GM19372 (cell line): ENCODE data around the gene RASGEF1B.

Source experiments
- ATAC-seq: cut with Tn5 transposase; IDR thresholded peaks from one replicate; pipeline ENCODE4 v1.9.1; 2021; ENCODE audit warnings: mild to moderate bottlenecking, low read depth, moderate library complexity; ENCODE audit not compliant: unreplicated experiment

The RASGEF1B gene

GRCh38 chr4:81405900-81406401, 65.8 kb downstream of the RASGEF1B start:
- peak; percentile 87 for ATAC-seq

GRCh38 chr4:81404741-81405140, 67.0 kb downstream of the RASGEF1B start:
- no peak for ATAC-seq

- ATAC-seq: no peak
Measured at GRCh38 chr4:81404294-81404693, 67.4 kb downstream of the RASGEF1B start.

- no peak for ATAC-seq
Measured at GRCh38 chr4:81399306-81400086, 72.2 kb downstream of the RASGEF1B start.

GRCh38 chr4:81398379-81398778, 73.3 kb downstream of the RASGEF1B start:
- no peak for ATAC-seq

GRCh38 chr4:81397635-81398034, 74.1 kb downstream of the RASGEF1B start:
- ATAC-seq: no peak

- ATAC-seq: no peak
Measured at GRCh38 chr4:81395239-81395638, 76.5 kb downstream of the RASGEF1B start.

- no peak for ATAC-seq
Measured at GRCh38 chr4:81392164-81392563, 79.5 kb downstream of the RASGEF1B start.

- ATAC-seq: no peak
Measured at GRCh38 chr4:81389720-81390119, 82.0 kb downstream of the RASGEF1B start.

GRCh38 chr4:81380437-81380836, 91.3 kb downstream of the RASGEF1B start:
- no peak for ATAC-seq

- ATAC-seq: no peak
Measured at GRCh38 chr4:81378386-81378785, 93.3 kb downstream of the RASGEF1B start.

GRCh38 chr4:81377191-81377590, 94.5 kb downstream of the RASGEF1B start:
- no peak for ATAC-seq

GRCh38 chr4:81376720-81377119, 95.0 kb downstream of the RASGEF1B start:
- ATAC-seq: no peak
